Neural cell (in vitro differentiated cells): ENCODE results near the gene GNAL. TPM values are rescaled to one million over a fixed set of nuclear protein-coding genes. Genes with fewer than 3 reads are reported as not detected.

Source experiments
- H2AFZ ChIP-seq: fragments of 200-600, 300-800 bp; sonication (generic), shearing (Covaris generic); 2 replicates; pipeline ENCODE4 v1.6.0; 2014; ENCODE audit warnings: low read depth, mild to moderate bottlenecking, antibody characterized with exemption, low read length, moderate library complexity
- H3F3A ChIP-seq: fragments of 200-600 bp; shearing (Covaris generic); 2 replicates; pipeline ENCODE4 v1.6.1; 2016; ENCODE audit warnings: mild to moderate bottlenecking, moderate library complexity, mixed read lengths, antibody characterized with exemption, low read length; ENCODE audit not compliant: insufficient read depth, poor library complexity, severe bottlenecking
- H3K27ac ChIP-seq: fragments of 200-600, 300-800 bp; sonication (generic), shearing (Covaris generic); 2 replicates; pipeline ENCODE4 v1.5.1; 2014; ENCODE audit warnings: mild to moderate bottlenecking, low read length, moderate library complexity
- H3K27me3 ChIP-seq: fragments of 300-800, 200-600 bp; sonication (generic), shearing (Covaris generic); 2 replicates; pipeline ENCODE4 v1.6.0; 2014; ENCODE audit warnings: mild to moderate bottlenecking, low read depth, low read length, moderate library complexity; ENCODE audit not compliant: insufficient read depth
- H3K36me3 ChIP-seq: fragments of 300-800, 200-600 bp; sonication (generic), shearing (Covaris generic); 2 replicates; pipeline ENCODE4 v1.5.1; 2014; ENCODE audit warnings: mild to moderate bottlenecking, antibody characterized with exemption, low read length, moderate library complexity; ENCODE audit not compliant: insufficient read depth
- H3K4me2 ChIP-seq: fragments of 300-800, 200-600 bp; sonication (generic), shearing (Covaris generic); 2 replicates; pipeline ENCODE4 v1.6.0; 2014; ENCODE audit warnings: mild to moderate bottlenecking, low read length
- H3K4me3 ChIP-seq: fragments of 300-800, 200-600 bp; sonication (generic), shearing (Covaris generic); 2 replicates; pipeline ENCODE4 v1.5.1; 2014; ENCODE audit warnings: mild to moderate bottlenecking, low read length, moderate library complexity
- H3K79me2 ChIP-seq: fragments of 200-600 bp; shearing (Covaris generic); replicated peaks from 2 replicates; pipeline ENCODE4 v1.6.0; 2014; ENCODE audit warnings: mild to moderate bottlenecking, low read length, moderate library complexity; ENCODE audit not compliant: insufficient read depth
- H3K9ac ChIP-seq: fragments of 300-800, 200-600 bp; sonication (generic), shearing (Covaris generic); 2 replicates; pipeline ENCODE4 v1.6.1; 2016; ENCODE audit warnings: mild to moderate bottlenecking, low read length, mixed read lengths
- H3K9me2 ChIP-seq: fragments of 200-600 bp; shearing (Covaris generic); 2 replicates; pipeline ENCODE4 v1.6.1; 2016; ENCODE audit warnings: mild to moderate bottlenecking, low read length, mixed read lengths; ENCODE audit not compliant: insufficient read depth
- H3K9me3 ChIP-seq: fragments of 200-600, 300-800 bp; sonication (generic), shearing (Covaris generic); 2 replicates; pipeline ENCODE4 v1.6.1; 2016; ENCODE audit warnings: mild to moderate bottlenecking, mixed run types, low read length, moderate library complexity, mixed read lengths
- H4K20me1 ChIP-seq: fragments of 200-600 bp; shearing (Covaris generic); 2 replicates; pipeline ENCODE4 v1.6.1; 2016; ENCODE audit warnings: mild to moderate bottlenecking, mixed run types; ENCODE audit not compliant: insufficient read depth
- CTCF ChIP-seq: fragments of 450-650 bp; IDR thresholded peaks from 2 replicates; pipeline ENCODE4 v1.5.1; 2014; ENCODE audit warnings: antibody characterized with exemption, mild to moderate bottlenecking, moderate library complexity; ENCODE audit not compliant: poor library complexity, severe bottlenecking
- EP300 ChIP-seq: fragments of 450-650 bp; conservative IDR thresholded peaks from 2 replicates; pipeline ENCODE4 v1.6.1; 2014; ENCODE audit warnings: antibody characterized with exemption, mild to moderate bottlenecking, moderate library complexity; ENCODE audit not compliant: poor library complexity, severe bottlenecking
- EZH2 ChIP-seq: fragments of 200-600, 300-800 bp; shearing (Covaris generic), sonication (generic); IDR thresholded peaks from 2 replicates; pipeline ENCODE4 v1.6.1; 2014; ENCODE audit warnings: antibody characterized with exemption, low read length, borderline replicate concordance, mild to moderate bottlenecking; ENCODE audit not compliant: insufficient read depth, poor library complexity, severe bottlenecking
- MXI1 ChIP-seq: fragments of 450-650 bp; conservative IDR thresholded peaks from 2 replicates; pipeline ENCODE4 v1.6.1; 2014; ENCODE audit warnings: antibody characterized with exemption, mild to moderate bottlenecking; ENCODE audit not compliant: poor library complexity, severe bottlenecking
- POLR2AphosphoS5 ChIP-seq: IDR thresholded peaks from 2 replicates; pipeline ENCODE4 v1.6.1; 2012
- RAD21 ChIP-seq: fragments of 450-650 bp; conservative IDR thresholded peaks from 2 replicates; pipeline ENCODE4 v1.6.1; 2014; ENCODE audit warnings: antibody characterized with exemption, mild to moderate bottlenecking, moderate library complexity
- REST ChIP-seq: IDR thresholded peaks from 2 replicates; pipeline ENCODE4 v1.6.1; 2012; ENCODE audit warnings: borderline replicate concordance
- SMC3 ChIP-seq: fragments of 450-650 bp; conservative IDR thresholded peaks from 2 replicates; pipeline ENCODE4 v1.6.1; 2014; ENCODE audit warnings: antibody characterized with exemption, mild to moderate bottlenecking, moderate library complexity; ENCODE audit not compliant: poor library complexity
- TAF1 ChIP-seq: IDR thresholded peaks from 2 replicates; pipeline ENCODE4 v1.6.1; 2012; ENCODE audit warnings: low read depth
- polyA plus RNA-seq: library from polyadenylated mRNA; depleted of rRNA; stranded (reverse); fragments of >200 nt; gene quantifications from 2 replicates; pipeline ENCODE4 v1.2.3, GENCODE V29; 2014

The GNAL gene
- polyA plus RNA-seq, 1 donor from 2014 or later, result 16.7 TPM

GRCh38 chr18:11783716-11784331 is 94.8 kb downstream of the GNAL start:
- Histone ChIP-seq H3K9ac (no peak overlapping the region), H3K36me3 (no peaks in the 10 kb centered on the region), H3K27ac (peak overlapping the region; percentile 7), H3K4me3 (no peak overlapping the region), H4K20me1 (no peaks in the 10 kb centered on the region), H3K9me3 (no peaks in the 10 kb centered on the region), H3K27me3 (no peaks in the 10 kb centered on the region), H2AFZ (no peak overlapping the region), H3F3A (peaks cover 7% of the 10 kb centered on the region), H3K79me2 (no peaks in the 10 kb centered on the region), H3K9me2 (no peaks in the 10 kb centered on the region), H3K4me2 (no peak overlapping the region)
- TF ChIP-seq TAF1 (no peak), RAD21 (no peak), REST (no peak), EZH2 (no peak), MXI1 (no peak), POLR2AphosphoS5 (no peak)

- no peaks in the 10 kb centered on the region for H3K79me2 ChIP-seq
- H3K27ac ChIP-seq, result no peak overlapping the region
- no peaks in the 10 kb centered on the region for H3K9me2 ChIP-seq
- H3K27me3 ChIP-seq, result no peaks in the 10 kb centered on the region
- H3K9ac ChIP-seq, result no peak overlapping the region
- no peak for TF ChIP-seq REST
- no peak for TF ChIP-seq MXI1
- no peak for TF ChIP-seq POLR2AphosphoS5
- no peak for TF ChIP-seq EZH2
- no peak for TF ChIP-seq SMC3
- TF ChIP-seq CTCF, result no peak
- no peak for TF ChIP-seq EP300
- no peak for TF ChIP-seq RAD21
- no peak for TF ChIP-seq TAF1
- H3F3A ChIP-seq, result peaks cover 7% of the 10 kb centered on the region
- no peak overlapping the region for H2AFZ ChIP-seq
- H4K20me1 ChIP-seq, result no peaks in the 10 kb centered on the region
- no peaks in the 10 kb centered on the region for H3K36me3 ChIP-seq
- H3K4me2 ChIP-seq, result no peak overlapping the region
- H3K4me3 ChIP-seq, result no peak overlapping the region
- no peaks in the 10 kb centered on the region for H3K9me3 ChIP-seq
Measured at GRCh38 chr18:11784674-11785304, 95.7 kb downstream of the GNAL start.
